Heart right ventricle (tissue), 16 donors: ENCODE measurements around the gene SRGN. TPM values are rescaled to one million over a fixed set of nuclear protein-coding genes. Genes with fewer than 3 reads are reported as not detected.
A peak's percentile ranks its signal among the peaks of the same experiment; 100 is the strongest.

Experiments
- ATAC-seq, 8 donors: fragments of 200-7000 bp; cut with Tn5 transposase; one replicate each; pipeline ENCODE4 v1.9.1; 2020; ENCODE audit warnings: mild to moderate bottlenecking in 8 of 8, moderate library complexity in 8 of 8, moderate number of reproducible peaks in 1 of 8
- DNase-seq, 2 donors: peaks; one replicate each; pipeline ENCODE4 v3.0.0-alpha.2; 2020
- H3K27ac ChIP-seq, 10 donors: fragments of 200-600 bp; sonication (generic) in 2 of 10; one replicate each; pipeline versions ENCODE4 v1.5.0 to v1.8.0; 2020 to 2022; ENCODE audit warnings: mild to moderate bottlenecking in 3 of 10
- H3K27me3 ChIP-seq, 7 donors: fragments of 200-600 bp; one replicate each; pipeline ENCODE4 v1.8.0; 2021 to 2022; ENCODE audit warnings: mild to moderate bottlenecking in 2 of 7
- H3K36me3 ChIP-seq, 9 donors: fragments of 200-600 bp; sonication (generic) in 1 of 9; one replicate each; pipeline versions ENCODE4 v1.5.0 to v1.8.0; 2020 to 2022; ENCODE audit warnings: mild to moderate bottlenecking in 2 of 9
- H3K4me1 ChIP-seq, 9 donors: fragments of 200-600 bp; sonication (generic) in 1 of 9; one replicate each; pipeline versions ENCODE4 v1.5.0 to v1.8.0; 2020 to 2022; ENCODE audit warnings: mild to moderate bottlenecking in 4 of 9
- H3K4me3 ChIP-seq, 10 donors: fragments of 200-600 bp; sonication (generic) in 2 of 10; one replicate each; pipeline versions ENCODE4 v1.5.0 to v1.8.0; 2020 to 2022; ENCODE audit warnings: mild to moderate bottlenecking in 7 of 10, moderate library complexity in 2 of 10
- H3K9me3 ChIP-seq, 11 donors: fragments of 200-600 bp in 10 of 11; sonication (generic) in 2 of 11; one replicate each; pipeline versions ENCODE4 v1.5.0 to v1.8.0; 2013 to 2022; ENCODE audit warnings: mild to moderate bottlenecking in 2 of 11, control low read depth in 1 of 11, moderate library complexity in 1 of 11
- CTCF ChIP-seq, 9 donors: fragments of 200-600 bp; sonication (generic) in 2 of 9; IDR thresholded peaks; one replicate each; pipeline versions ENCODE4 v1.5.0 to v1.8.0; 2021 to 2022; ENCODE audit warnings: antibody characterized with exemption in 9 of 9, mild to moderate bottlenecking in 5 of 9, moderate library complexity in 1 of 9
- WGBS, 2 donors: extraction: QIAGEN DNeasy Blood & Tissue Kit; methylation state at CpG; one replicate each; pipeline ENCODE4 v1.1.7; 2013; ENCODE audit warnings: inconsistent platforms in 1 of 2; 5-methylcytosine and 5-hydroxymethylcytosine counted together
- intact Hi-C, 10 donors: fragments of 100-400 bp; cut with DNase I; formaldehyde crosslinking; loops; one replicate each; pipeline versions ENCODE4 v1.11.1 to v1.14.2; 2022
- polyA plus RNA-seq, 2 donors: library from polyadenylated mRNA; stranded (reverse); fragments of 200-250 nt; gene quantifications; one replicate each; pipeline ENCODE4 v1.2.3, GENCODE V29; 2013
- total RNA-seq, 10 donors: library from RNA; stranded (reverse); fragmentation: NEBNext Ultra II Directional in 3 of 10; extraction: Animal tissue kit (Norgen Biotek cat#: 25700) in 3 of 10; gene quantifications; one replicate each; pipeline versions ENCODE4 v1.2.1 to v1.2.4, GENCODE V29; 2021 to 2023
- donor health status: Arrhythmogenic right ventricular cardiomyopathy.
- donor health status: ischemic (EF 13 %, LVEDD 7.1; RV severe dilation, severe dysfunction).
- donor health status: healthy with polysubstance abuse.
- donor health status: DM: no; HTN: yes; CAD: no.
- donor health status: DM: no; HTN: no; CAD: no.
- donor health status: ischemic (EF 25% LVEDD 6.9; RV normal size, moderate dysfunction).
- donor health status: ischemic (EF 25% LVEDD 5.7; RV mildly dilated, moderate dysfunction).
- donor health status: healthy.
- donor health status: DM: yes; HTN: yes; CAD: no.
- donor health status: Ischemic cardiomyopathy.
- donor health status: ischemic (EF 35%, LVEDD 5.7; RV mildly dilated, moderate dysfunction).
- donor health status: nonischemic (EF 11% LVEDD 7.7; RV severe dilation, severe dysfunction).
- donor health status: DM: yes; HTN: yes; CAD: no.
- donor health status: PGD.
- donor health status: ischemic (EF 29% LVEDD 5.4; RV normal size, mild dysfunction).
- donor health status: nonischemic (EF 23%, LVEDD 6.1; RV moderate dilation, normal function).

The SRGN gene
- total and polyA plus RNA-seq, 12 donors = 23.1 to 156 (median 51.8) TPM

- no peak for ATAC-seq
- no peak for TF ChIP-seq CTCF (IDR thresholded peaks at IDR 0.05)
- Histone ChIP-seq H3K9me3 (no peaks in the 10 kb centered on the region), H3K27me3 (no peaks in the 10 kb centered on the region), H3K27ac (peak overlapping the region; percentile 22 to 95 (median 75)), H3K36me3 (no peaks in the 10 kb centered on the region), H3K4me1 (peaks cover under 1 to 96% (median 39%) of the 10 kb centered on the region in 9 donors), H3K4me3 (peak overlapping the region in 4 of 10 donors; percentile 13 to 28 (median 16))
- intact Hi-C loops = loop anchor here in 4 of 10 donors (5.0 kb wide), 1 partner anchor 36 kb away; no protein-coding TSS in a partner anchor
- no peak for DNase-seq
- 69% methylated on average over 14 of the region's 14 CpGs for WGBS, 2 donors
Observed at GRCh38 chr10:69056536-69057260, 31.2 kb upstream of the SRGN start.

GRCh38 chr10:69057261-69057950, 30.5 kb upstream of the SRGN start:
- Histone ChIP-seq H3K9me3 (no peaks in the 10 kb centered on the region), H3K4me3 (peak overlapping the region in 4 of 10 donors; percentile 0 to 28 (median 16)), H3K4me1 (peaks cover 5 to 96% (median 46%) of the 10 kb centered on the region in 9 donors), H3K27ac (peak overlapping the region; percentile 59 to 95 (median 75)), H3K36me3 (no peaks in the 10 kb centered on the region), H3K27me3 (no peaks in the 10 kb centered on the region)
- DNase-seq (peak; percentile 49 to 57), ATAC-seq (peak; percentile 23 to 72 (median 50))
- intact Hi-C loops = loop anchor here in 4 of 10 donors (5.0 kb wide), 1 partner anchor 35 kb away; no protein-coding TSS in a partner anchor
- peak in 6 of 9 donors; percentile 9 to 55 (median 31) for TF ChIP-seq CTCF (IDR thresholded peaks at IDR 0.05)
- 53 to 56% methylated on average over 14 of the region's 14 CpGs for WGBS, 2 donors

- no peak for TF ChIP-seq CTCF (IDR thresholded peaks at IDR 0.05)
- Histone ChIP-seq H3K4me1 (peaks cover 5 to 96% (median 47%) of the 10 kb centered on the region in 9 donors), H3K9me3 (no peaks in the 10 kb centered on the region), H3K4me3 (peak overlapping the region in 3 of 10 donors; percentile 16 to 28 (median 17)), H3K27me3 (no peaks in the 10 kb centered on the region), H3K36me3 (no peaks in the 10 kb centered on the region), H3K27ac (peak overlapping the region; percentile 59 to 95 (median 75))
- 0 to 2% methylated on average over 1 of the region's 1 CpG for WGBS, 2 donors
- DNase-seq = no peak
- intact Hi-C loops = loop anchor here in 4 of 10 donors (5.0 kb wide), 1 partner anchor 34 kb away; no protein-coding TSS in a partner anchor
- no peak for ATAC-seq
Observed at GRCh38 chr10:69057951-69058297, 30.0 kb upstream of the SRGN start.

- no peak for ATAC-seq
- TF ChIP-seq CTCF (IDR thresholded peaks at IDR 0.05) = no peak
- Histone ChIP-seq H3K27me3 (no peaks in the 10 kb centered on the region), H3K27ac (peak overlapping the region; percentile 84 to 95 (median 90)), H3K4me3 (no peak overlapping the region), H3K4me1 (peaks cover 5 to 98% (median 49%) of the 10 kb centered on the region in 9 donors), H3K9me3 (no peaks in the 10 kb centered on the region), H3K36me3 (no peaks in the 10 kb centered on the region)
- intact Hi-C loops = no loop called here
- 97 to 98% methylated on average over 8 of the region's 8 CpGs for WGBS, 2 donors
- DNase-seq = no peak
Observed at GRCh38 chr10:69060127-69060798, 27.6 kb upstream of the SRGN start.
